GM18505 (cell line): ENCODE measurements around the gene NBL1.

Source experiments
- ATAC-seq: cut with Tn5 transposase; IDR thresholded peaks from one replicate; pipeline ENCODE4 v1.9.1; 2021; ENCODE audit not compliant: unreplicated experiment
- POLR2A ChIP-seq: IDR thresholded peaks from 4 replicates; pipeline ENCODE4 v1.6.1; 2011; ENCODE audit warnings: borderline replicate concordance; ENCODE audit not compliant: insufficient read depth, insufficient read length; ENCODE audit errors: extremely low read depth

The NBL1 gene

DNA sequence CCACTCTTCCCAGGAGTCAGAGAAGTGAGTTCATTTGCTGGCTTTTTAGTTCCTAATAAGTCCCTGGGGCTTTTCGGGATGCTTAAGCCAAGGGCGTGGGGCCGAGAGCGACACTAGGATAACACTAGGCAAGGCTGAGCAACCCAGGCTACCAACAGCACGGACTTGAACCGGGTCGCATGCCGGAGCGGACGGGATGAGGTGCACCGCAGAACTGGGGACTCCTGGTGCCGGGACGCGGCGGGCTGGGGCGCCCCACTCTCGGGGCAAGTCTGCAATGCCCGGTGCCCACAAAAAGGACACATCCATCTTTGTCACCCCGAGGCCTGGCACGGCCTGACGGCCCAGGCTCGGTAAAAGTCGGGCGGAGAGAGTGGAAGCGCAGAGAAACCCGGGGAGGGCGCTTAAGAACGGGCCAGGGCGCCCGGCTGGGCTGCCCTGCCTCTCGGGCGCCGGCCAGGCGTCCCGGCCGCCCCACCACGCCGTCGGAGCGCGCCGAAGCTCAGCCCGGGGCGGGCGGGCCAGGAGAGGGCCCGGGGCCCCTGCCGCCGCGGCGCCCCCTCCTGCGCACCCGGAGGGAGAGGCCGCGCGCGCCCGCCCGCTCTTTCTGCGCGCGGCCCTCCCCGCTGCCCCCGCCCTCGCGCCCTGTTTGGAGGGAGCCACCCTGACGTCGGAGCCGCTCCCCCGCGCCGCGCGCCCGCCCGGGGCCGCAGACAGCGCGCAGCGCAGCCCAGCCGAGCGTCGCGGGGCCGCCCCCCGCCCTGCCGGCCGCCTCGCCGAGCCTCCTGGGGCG lies at the start of gene NBL1:
Gene NBL1 (plus strand): TSS at position 710 of the 793 bp plus-strand sequence. CDS start 10,720 bp downstream, outside the sequence.
- no peak for TF ChIP-seq POLR2A
- no peak for ATAC-seq

- TF ChIP-seq POLR2A: no peak
- ATAC-seq: no peak
These were observed 47.9 kb upstream of the NBL1 start for GRCh38 chr1:19596065-19596713.

GRCh38 chr1:19596714-19597495 lies 47.2 kb upstream of the NBL1 start:
- TF ChIP-seq POLR2A: peak; percentile 85
- ATAC-seq: peak; percentile 88

GRCh38 chr1:19597496-19598309 lies 46.4 kb upstream of the NBL1 start:
- no peak for TF ChIP-seq POLR2A
- ATAC-seq: no peak

DNA sequence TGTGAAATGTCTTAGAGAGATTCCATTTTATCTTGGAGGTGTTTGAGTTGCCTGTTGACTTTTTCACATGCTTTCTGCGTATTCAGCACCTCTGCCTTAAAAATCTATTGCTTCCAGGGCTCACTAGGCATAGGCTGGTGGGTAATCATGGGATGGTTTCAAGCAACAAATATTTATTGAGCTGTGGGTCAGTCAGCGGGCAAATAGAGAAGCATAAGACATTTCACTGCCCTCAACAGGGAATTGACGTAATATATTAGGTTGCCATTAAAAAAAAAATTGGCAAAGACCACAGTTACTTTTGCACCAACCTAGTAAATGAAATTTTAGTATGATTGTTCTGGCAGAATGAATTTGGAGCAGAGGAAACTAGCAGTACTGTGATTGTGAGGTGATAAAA lies 44.3 kb upstream of the NBL1 start:
- no peak for ATAC-seq
- TF ChIP-seq POLR2A: no peak

GRCh38 chr1:19602486-19602885 lies 41.6 kb upstream of the NBL1 start:
- TF ChIP-seq POLR2A: no peak
- ATAC-seq: no peak

- TF ChIP-seq POLR2A: no peak
- ATAC-seq: no peak
These were observed 38.1 kb upstream of the NBL1 start for GRCh38 chr1:19605967-19606366.

DNA sequence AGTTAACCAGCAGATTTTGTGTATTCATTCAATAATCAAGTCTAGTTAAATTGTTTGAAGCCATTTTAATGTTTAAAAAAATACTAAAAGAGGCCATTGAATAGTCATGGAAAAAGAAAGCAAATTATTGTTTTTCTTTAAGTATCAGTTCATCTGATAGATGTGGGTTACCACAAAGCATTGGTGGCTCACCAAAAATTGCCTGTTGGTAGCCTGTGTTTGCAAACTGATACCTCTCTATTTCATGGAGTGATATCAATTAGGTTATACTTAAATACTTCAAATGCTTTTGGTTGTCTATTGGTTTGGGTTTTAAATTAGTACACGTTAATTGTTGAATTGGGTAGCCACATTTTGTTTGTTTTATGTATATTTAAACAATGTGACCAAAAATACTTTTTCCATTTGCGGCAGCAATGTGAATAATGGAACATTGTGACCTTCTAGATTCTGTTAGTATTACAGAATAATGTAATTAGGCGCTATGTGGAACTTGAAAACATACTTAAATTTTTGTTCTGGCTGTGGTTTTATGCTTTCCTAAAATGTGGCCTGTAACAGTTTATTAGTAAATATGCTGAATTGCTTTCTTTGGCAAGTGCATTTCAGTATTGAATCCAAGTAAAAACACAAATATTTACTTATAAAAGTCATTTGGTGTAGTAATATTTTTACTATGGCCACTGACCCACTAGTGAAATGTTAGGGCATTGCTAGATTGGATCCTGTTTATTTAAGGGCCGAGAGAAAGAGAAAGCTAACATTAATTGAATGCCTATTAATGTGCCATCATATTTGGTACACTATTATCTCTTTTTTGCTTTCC lies 37.1 kb upstream of the NBL1 start:
- ATAC-seq: no peak
- no peak for TF ChIP-seq POLR2A

DNA sequence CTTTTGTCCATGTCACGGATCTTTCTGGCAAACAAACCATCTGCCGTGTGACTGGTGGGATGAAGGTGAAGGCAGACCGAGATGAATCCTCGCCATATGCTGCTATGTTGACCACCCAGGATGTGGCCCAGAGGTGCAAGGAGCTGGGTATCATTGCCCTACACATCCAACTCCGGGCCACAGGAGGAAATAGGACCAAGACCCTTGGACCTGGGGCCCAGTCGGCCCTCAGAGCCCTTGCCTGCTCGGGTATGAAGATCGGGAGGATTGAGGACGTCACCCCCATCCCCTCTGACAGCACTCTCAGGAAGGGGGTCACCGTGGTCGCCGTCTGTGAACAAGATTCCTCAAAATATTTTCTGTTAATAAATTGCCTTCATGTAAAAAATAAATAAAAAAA lies 35.9 kb upstream of the NBL1 start:
- no peak for TF ChIP-seq POLR2A
- no peak for ATAC-seq

DNA sequence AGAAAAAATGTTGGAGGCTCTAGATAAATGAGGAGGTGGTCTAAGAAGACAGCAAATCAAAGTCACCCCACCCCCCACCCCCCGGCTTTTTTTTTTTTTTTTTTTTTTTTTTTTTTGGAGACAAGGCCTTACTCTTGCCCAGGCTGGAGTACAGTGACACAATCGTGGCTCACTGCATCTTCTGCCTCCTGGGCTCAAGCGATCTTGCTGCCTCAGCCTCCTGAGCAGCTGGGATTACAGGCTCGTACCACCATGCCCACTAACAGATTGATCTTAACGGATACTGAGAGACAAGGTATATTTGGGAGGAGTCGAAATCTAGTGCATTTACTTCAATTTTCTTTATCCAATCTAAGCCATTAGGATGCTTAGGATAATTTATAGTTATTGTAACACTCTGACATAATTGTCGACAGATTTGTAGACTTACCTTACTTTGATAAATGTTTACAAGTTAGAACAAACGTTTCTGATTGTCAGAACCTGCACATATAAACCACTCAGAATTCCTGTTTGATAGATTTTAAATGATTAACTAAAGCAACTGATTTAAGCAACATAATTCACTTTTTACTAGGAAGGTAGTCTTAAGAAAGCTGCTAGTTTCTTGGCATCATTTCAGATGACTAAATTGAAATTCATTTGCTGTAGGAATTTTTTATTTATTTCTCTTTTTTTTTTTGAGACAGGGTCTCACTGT lies 33.7 kb upstream of the NBL1 start:
- no peak for TF ChIP-seq POLR2A
- no peak for ATAC-seq

GRCh38 chr1:19612530-19612929 lies 31.6 kb upstream of the NBL1 start:
- no peak for ATAC-seq

More at GRCh38 chr1:19612530-19612929, 31.6 kb upstream of the NBL1 start:
- TF ChIP-seq POLR2A: no peak
